MG63 (cell line): Measurements from ENCODE around the gene ISCU. TPM values are rescaled to one million over a fixed set of nuclear protein-coding genes. Genes with fewer than 3 reads are reported as not detected.

Source experiments
- DNase-seq: peaks from one replicate; pipeline ENCODE4 v3.0.0-alpha.2; 2020
- H3K27me3 ChIP-seq: fragments of 250-450 bp; sonication (Bioruptor Pico); 2 replicates; pipeline ENCODE4 v1.5.1; 2020; ENCODE audit warnings: mild to moderate bottlenecking, moderate library complexity
- H3K36me3 ChIP-seq: fragments of 250-450 bp; sonication (Bioruptor Pico); 2 replicates; pipeline ENCODE4 v1.5.1; 2020; ENCODE audit warnings: mild to moderate bottlenecking, moderate library complexity
- H3K4me3 ChIP-seq: fragments of 250-450 bp; sonication (Bioruptor Pico); 2 replicates; pipeline ENCODE4 v1.5.1; 2020; ENCODE audit warnings: mild to moderate bottlenecking, moderate library complexity
- H3K9me3 ChIP-seq: fragments of 250-450 bp; sonication (Bioruptor Pico); 2 replicates; pipeline ENCODE4 v1.5.1; 2020; ENCODE audit warnings: mild to moderate bottlenecking, moderate library complexity
- total RNA-seq: library from RNA; depleted of rRNA; stranded (reverse); fragments of >200 nt; shearing (Covaris generic); gene quantifications from 2 replicates; pipeline ENCODE4 v1.2.3, GENCODE V29; 2014; ENCODE audit warnings: low replicate concordance

Gene ISCU
- total RNA-seq, 1 experiment from 2014 or later: 130 TPM

DNA sequence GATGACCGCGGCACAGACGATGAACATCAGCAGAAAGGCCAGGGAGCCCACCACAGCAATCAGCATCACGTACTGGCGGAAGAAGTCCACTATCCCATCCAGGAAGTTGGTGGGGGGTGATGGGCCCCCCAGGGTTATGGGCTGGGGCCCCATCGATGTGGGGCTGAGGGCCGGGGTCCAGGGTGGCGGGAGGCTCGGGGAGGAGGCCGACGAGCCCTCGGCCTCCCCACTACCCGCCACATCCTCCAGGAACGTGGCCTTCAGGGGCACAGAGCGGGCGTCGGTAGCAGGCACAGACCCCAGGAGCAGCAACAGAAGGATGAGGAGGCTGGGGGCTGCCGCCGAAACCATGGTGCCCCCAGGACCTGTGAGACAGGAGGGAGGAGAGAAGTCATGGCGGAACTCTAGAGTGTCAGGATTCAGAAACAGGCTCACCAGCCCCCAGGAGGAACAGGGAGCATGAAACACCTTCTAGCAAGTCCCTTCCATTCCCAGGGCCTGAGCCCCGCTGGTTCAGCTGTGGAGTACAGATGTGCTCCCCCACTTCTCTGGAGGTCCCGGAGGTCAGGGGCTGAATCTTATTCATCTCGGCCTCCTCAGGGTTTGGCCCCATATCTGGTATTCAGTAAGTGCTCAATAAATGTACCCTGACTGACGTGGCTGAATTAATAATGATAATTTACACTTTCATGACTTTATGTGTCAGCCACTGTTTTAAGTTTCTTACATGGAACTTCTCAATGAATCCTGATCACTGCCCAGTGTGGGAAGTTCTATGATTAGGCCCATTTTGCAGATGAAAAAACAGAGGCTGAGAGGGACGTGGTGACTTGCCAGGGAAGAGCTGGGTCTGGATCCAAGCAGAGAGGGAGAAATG is 29.9 kb downstream of the ISCU start:
- Histone ChIP-seq H3K27me3 (no peaks in the 10 kb centered on the region), H3K4me3 (no peak overlapping the region), H3K36me3 (peaks cover 31% of the 10 kb centered on the region), H3K9me3 (no peaks in the 10 kb centered on the region)
- no peak for DNase-seq

DNA sequence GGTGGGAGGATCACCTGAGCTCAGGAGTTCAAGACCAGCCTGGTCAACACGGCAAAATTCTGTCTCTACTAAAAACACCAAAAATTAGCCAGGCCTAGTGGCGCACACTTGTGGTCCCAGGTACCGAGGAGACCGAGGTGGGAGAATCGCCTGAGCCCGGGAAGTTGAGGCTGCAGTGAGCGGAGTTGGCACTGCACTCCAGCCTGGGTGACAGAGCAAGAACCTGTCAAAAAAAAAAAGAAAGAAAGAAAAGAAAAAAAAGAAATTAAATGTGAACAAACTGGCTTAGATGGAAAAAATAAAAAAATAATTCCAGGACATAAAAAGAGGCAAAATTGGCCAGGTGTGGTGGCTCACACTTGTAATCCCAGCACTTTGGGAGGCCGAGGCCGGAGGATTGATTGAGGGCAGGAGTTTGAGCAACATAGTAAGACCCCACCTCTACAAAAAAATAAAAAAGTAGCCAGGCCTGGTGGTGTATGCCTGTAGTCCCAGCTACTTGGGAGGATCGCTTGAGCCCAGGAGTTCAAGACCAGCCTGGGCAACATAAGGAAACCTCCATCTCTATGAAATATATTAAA is 32.0 kb downstream of the ISCU start:
- no peak for DNase-seq
- Histone ChIP-seq H3K36me3 (peaks cover 31% of the 10 kb centered on the region), H3K27me3 (no peaks in the 10 kb centered on the region), H3K4me3 (no peak overlapping the region), H3K9me3 (no peaks in the 10 kb centered on the region)

DNA sequence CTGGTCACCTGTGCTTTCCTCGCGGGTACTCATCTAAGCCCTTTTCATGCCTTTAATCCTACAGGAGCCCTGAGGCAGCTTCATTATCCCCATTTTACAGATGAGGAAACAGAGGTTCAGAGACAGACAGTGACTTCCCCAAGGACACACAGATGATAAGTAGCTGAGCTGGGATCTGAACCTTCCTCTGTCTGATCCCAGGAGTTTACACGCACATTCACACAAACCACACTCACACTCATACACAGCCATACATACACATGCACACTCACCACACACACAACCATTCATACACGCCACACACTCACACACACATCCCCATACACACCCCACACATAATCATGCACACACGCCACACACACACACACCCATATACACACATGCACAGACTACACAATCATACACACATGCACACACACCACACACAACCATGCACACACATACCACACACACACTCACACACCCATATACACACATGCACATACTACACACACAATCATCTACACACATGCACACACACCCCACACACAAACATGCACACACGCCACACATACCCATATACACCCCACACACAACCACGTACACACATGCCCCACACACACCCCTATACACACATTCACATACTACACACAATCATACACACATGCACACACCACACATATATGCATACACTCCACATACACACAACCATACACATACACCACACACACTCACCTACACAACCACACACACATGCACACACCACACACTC is 32.7 kb downstream of the ISCU start:
- Histone ChIP-seq H3K9me3 (no peaks in the 10 kb centered on the region), H3K27me3 (no peaks in the 10 kb centered on the region), H3K4me3 (peak overlapping the region; percentile 58), H3K36me3 (peaks cover 31% of the 10 kb centered on the region)
- no peak for DNase-seq

DNA sequence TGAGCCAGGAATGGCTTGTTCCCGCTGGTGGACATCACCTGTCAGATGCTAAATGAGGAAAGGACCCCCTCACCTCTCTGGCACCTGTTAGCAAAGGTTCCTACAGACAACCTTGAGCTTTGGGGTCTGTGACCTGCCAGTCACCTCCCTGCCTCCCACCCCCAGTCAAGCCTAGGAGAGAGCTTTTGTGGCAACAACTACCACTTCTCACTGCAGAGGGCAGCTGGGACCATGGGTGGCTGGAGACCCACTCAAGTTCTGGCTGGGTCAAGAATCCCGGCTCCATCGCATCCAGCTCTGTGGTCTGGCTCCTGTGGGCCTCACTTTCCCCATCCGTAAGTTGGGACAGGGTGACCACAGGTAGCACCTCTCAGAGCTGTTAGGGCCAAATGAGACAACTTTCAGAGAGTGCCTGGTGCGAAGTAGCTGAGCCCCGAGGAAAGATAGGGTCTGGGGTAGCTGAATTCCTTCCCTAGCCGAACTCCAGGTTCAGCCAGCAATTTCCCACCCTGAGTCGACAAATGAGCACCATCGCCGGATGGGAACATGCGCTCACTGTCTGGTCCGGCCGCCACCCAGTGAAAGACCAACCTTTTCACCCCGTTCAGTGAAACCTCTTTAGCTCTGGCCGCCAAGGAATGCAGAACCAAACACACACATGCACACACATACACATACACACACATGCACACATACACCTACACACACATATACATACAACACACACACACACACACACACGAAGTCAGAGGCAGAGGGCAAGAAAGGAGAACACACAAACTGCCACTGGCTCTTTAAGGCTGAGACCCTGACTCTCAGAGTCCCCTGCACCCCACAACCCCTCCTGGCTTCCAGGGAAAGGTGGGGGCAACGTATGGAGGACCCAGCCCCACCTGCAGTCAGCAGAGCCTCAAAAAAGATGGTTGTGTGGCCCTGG is 33.6 kb downstream of the ISCU start:
- DNase-seq: no peak
- peak overlapping the region; percentile 58 for H3K4me3 ChIP-seq
- H3K9me3 ChIP-seq: no peaks in the 10 kb centered on the region
- no peaks in the 10 kb centered on the region for H3K27me3 ChIP-seq
- peaks cover 31% of the 10 kb centered on the region for H3K36me3 ChIP-seq

DNA sequence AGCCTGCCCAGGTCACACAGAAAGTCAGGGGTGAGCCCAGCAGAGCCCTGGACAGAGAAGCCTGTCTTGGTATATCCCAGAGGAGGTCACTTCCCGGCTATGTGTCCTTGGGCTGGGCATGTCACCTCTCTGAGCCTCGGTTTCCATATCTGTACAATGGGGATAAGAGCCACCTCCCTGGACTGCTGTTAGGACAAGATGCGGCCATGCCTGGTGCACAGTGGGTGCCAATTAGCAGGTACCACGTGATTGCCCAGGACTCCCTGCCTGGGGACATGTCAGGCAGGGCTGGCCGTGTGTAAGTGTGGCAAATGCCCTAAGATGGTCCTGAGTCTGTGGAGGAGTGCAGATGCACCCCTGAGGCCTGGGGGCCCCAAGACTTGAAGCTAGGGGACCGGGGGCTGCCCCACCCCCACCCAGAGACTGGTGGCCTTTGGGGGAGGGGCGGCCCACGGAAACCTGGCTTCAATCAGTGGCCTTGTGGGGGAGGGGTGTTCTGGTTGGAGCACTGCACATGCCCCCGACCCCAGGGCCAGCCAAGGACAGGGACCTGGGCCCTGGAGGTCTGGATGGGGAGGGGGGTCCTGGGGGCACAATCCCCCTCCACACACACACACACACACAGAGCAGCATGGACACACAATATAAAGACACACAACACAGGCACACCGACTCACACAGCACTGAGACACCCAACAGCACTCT is 34.6 kb downstream of the ISCU start:
- Histone ChIP-seq H3K9me3 (no peaks in the 10 kb centered on the region), H3K4me3 (peak overlapping the region; percentile 58), H3K36me3 (peaks cover 27% of the 10 kb centered on the region), H3K27me3 (no peaks in the 10 kb centered on the region)
- DNase-seq: no peak

DNA sequence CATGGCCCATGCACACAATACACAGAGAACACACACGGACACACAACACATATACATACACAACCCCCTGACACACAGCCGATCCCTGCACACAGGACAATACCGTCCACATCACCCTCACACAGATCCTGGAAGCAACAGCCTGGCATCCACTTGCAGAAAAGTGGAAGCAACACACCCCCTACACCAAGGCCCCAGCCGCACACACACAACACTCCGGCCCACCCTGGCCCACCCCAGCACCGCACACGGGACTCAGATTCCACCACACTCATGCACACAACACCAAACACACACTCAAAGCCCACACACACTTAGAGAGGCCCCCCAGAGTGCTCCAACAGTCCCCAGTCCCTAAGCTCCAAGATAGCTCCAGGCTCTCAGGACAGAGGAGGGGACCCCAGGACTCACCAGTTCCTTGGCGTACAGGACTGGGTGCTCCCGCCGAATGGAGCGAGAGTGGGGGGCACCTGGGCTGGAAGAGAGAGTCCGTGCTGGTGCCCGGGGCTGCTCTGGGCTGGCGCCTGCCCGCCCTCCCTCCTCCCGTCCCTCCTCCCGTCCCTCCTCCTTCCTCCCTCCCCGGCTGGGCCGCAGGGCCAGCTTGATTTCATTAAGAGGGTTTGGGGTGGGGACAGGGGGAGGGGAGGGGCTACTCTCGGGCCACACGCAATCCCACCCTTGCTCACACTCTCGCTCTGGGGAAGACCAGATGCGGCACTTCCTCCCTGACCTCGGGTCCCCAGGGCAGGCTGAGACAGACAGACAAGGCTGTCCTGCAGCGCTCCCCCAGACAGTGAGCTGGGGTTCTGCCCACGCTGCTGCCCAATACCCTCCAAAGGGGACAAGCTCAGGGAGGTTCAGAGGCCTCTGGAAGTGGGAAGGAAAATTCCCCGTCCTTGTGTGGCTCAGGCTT is 35.4 kb downstream of the ISCU start, which contains the start of gene TMEM119:
Gene TMEM119 (minus strand): TSS at position 526 of the 913 bp plus-strand sequence. CDS start 5,701 bp downstream, outside the sequence.
- Histone ChIP-seq H3K9me3 (no peaks in the 10 kb centered on the region), H3K36me3 (peaks cover 24% of the 10 kb centered on the region), H3K27me3 (no peaks in the 10 kb centered on the region), H3K4me3 (peak within 1 kb of the TSS; percentile 58)
- DNase-seq: peak; percentile 69

DNA sequence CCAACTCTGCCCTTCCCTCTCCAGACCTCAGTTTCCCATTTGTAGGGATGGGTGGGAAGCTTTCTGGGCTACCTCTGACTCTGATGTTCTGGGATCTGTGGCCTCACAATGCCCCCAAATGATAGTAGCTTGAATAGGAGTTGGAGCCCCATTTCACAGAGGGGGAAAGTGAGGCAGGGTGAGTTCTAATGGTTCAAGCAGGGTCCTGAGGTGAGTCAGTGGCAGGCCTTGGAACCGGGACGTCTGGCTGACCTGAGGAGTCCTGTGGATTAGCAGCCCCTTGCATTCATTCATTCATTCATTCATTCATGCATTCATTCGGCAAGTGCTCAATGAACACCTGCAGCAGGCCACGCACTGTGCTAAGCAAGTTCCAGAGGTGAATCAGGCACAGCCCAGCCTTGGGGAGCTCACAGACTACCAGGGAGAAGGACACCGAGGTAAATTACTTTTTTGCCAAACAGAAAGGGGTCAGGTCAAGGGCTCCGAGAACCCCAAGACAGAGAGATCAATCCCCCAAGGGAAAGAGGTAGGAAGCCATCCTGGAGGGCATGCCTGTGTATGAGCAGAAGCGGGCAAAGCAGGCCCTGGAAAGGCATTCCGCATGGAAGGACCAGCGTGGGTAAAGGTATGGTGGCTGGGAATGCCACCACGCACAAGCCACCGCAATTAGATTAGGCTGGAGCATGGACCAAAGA is 36.3 kb downstream of the ISCU start:
- Histone ChIP-seq H3K27me3 (no peaks in the 10 kb centered on the region), H3K4me3 (peak overlapping the region; percentile 58), H3K36me3 (peaks cover 16% of the 10 kb centered on the region), H3K9me3 (no peaks in the 10 kb centered on the region)
- DNase-seq: no peak

DNA sequence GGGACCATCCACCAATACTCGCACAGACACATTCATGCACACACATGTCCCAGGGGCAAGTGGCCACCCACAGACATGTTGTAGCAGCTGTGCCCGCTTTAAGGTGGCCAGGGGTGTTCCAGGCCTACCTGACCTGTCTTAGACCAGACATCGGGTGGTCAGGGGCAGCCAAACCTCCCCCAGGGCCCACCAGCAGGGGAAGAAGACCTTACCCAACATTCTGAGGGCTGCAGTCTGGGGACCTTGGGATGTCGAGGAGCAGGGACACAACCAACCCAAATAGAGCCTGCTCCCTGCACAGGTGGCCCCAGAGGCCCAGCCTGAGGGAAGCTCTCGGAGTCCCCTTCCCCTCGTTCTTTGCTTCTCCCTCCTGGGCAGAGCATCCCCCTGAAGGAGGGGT is 37.1 kb downstream of the ISCU start:
- no peak overlapping the region for H3K4me3 ChIP-seq
- H3K36me3 ChIP-seq: peaks cover 14% of the 10 kb centered on the region
- H3K9me3 ChIP-seq: no peaks in the 10 kb centered on the region
- H3K27me3 ChIP-seq: no peaks in the 10 kb centered on the region
- no peak for DNase-seq

DNA sequence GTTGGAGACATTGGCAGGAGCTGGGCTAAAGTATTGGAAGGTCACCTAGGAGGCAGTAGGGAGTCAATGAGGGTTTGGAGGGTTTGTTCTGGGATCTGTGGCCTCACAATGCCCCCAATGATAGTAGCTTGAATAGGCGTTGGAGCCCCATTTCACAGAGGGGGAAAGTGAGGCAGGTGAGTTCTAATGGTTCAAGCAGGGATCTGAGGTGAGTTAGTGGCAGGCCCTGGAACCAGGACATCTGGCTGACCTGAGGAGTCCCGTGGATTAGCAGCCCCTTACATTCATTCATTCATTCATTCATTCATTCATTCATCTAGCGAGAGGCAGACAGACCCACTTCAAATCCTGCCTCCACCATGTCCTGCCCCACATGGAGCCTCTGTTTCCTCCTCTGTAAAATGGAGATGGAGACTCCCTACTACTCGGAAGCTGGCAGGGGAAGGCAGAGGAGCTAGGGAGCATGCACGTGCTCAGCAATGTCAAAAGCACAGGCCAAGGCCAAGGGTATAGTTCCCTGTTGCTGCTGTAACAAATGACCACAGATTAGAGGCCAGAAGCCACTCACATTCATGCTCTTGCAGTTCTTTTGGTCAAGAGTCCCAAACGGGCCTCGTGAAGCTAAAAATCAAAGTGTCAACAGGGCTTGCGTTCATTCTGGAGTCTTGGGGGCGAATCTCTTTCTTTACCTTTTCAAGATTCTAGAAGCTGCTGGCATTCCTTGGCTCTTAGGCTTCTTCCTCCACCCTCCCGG is 37.7 kb downstream of the ISCU start:
- H3K27me3 ChIP-seq: no peaks in the 10 kb centered on the region
- H3K4me3 ChIP-seq: no peak overlapping the region
- DNase-seq: no peak
- H3K36me3 ChIP-seq: peaks cover 14% of the 10 kb centered on the region
- no peaks in the 10 kb centered on the region for H3K9me3 ChIP-seq

DNA sequence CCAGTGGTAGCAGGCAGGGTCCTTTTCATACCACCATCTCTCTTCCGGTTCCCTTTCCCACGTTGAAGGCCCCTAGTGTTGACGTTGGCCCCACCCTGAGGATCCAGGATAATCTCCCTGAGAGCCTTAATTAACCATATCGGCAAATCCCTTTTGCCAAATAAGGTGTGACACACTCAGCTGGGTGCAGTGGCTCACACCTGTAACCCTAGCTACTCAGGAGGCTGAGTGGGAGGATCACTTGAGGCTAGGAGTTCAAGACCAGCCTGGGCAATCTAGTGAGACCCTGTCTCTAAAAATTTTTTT is 38.3 kb downstream of the ISCU start:
- no peaks in the 10 kb centered on the region for H3K9me3 ChIP-seq
- no peaks in the 10 kb centered on the region for H3K27me3 ChIP-seq
- no peak for DNase-seq
- peaks cover 10% of the 10 kb centered on the region for H3K36me3 ChIP-seq
- H3K4me3 ChIP-seq: no peak overlapping the region

DNA sequence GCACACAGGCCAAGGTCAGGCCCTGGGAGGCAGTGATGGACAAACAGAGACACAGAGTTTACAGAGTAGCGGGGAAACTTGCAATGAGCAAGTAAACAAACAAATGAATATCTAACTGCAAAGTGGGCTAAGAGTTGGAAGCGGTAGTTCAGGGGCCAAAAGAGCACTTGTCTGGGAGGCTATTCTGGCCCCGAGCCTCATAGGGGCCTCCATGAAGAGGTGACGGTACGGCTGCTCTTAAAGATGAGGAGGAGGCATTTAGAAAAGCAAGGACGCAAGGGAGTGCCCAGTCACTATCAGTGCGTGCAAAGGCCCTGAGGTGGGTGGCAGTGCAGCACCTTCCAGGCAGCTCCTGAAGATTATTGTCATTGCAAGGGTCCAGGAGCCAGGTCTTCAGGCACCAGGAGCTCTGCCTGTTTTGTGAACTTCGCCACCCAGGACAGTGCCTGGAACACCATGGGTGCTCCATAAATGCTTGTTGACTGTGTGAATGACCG is 39.9 kb downstream of the ISCU start:
- H3K9me3 ChIP-seq: no peaks in the 10 kb centered on the region
- no peak overlapping the region for H3K4me3 ChIP-seq
- DNase-seq: no peak
- no peaks in the 10 kb centered on the region for H3K36me3 ChIP-seq
- no peaks in the 10 kb centered on the region for H3K27me3 ChIP-seq

DNA sequence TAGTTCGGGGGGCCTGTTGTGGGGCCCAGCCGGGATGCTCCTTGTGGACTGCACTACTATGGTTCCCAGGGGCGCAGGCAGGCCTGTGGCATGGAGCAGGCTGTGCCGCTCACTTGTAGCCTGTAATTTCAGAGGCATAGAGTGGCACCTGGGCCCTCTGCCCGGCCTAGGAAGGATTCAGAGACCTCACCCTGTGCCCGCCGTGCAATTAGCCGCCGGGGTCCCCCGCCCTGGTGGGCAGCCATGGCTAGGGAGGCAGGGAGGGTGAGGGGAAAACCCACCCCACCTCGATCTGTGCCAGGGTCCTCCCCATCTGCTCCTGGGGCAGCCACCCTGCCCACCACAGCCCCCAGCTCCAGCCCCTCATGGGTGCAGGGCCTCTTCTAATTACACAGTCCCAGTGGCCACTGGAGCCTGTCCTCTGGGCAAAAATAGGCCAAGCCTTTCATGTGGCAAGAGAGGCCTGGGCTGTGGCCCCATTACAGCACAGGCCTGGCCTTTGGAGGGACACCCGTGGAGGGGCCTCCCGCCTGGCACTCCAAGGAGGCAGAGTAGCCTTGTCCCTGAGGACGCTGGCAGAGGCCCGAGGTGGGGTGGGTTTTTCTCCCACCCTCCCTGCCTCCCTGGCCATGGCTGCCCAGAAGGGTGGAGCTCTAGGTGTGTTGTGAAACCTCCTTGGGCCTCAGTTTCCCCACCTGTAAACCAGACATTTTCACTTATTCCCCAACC is 40.7 kb downstream of the ISCU start:
- no peak for DNase-seq
- no peaks in the 10 kb centered on the region for H3K27me3 ChIP-seq

DNA sequence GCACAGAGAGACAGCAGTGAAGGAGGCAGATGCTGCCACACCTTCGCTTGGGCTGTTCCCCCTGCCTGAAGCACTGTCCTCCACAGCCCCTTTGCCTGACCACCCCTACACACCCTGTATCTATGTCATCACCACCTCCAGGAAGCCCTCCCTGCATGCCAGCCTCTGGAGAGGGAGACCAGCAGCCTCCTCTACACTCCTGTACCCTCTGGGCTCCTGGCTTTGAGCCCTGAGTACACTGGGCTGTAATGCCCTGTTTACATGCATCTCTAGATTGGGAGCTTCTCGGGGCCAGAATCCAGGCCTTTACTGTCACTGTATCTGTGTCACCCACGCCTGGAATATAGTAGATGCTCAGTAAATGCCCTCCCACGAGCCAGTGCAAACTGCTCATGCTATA is 41.3 kb downstream of the ISCU start:
- DNase-seq: no peak
- Histone ChIP-seq H3K9me3 (no peaks in the 10 kb centered on the region), H3K27me3 (no peaks in the 10 kb centered on the region), H3K4me3 (no peak overlapping the region), H3K36me3 (no peaks in the 10 kb centered on the region)

More for the DNA sequence above, 40.7 kb downstream of the ISCU start:
- Histone ChIP-seq H3K36me3 (no peaks in the 10 kb centered on the region), H3K9me3 (no peaks in the 10 kb centered on the region), H3K4me3 (no peak overlapping the region)
